Measurements from ENCODE around the gene CNTN2. TPM values are rescaled to one million over a fixed set of nuclear protein-coding genes. Genes with fewer than 3 reads are reported as not detected.

CNTN2 gene
- polyA plus RNA-seq, 1 donor from 2014 or later: 3.2 TPM

DNA sequence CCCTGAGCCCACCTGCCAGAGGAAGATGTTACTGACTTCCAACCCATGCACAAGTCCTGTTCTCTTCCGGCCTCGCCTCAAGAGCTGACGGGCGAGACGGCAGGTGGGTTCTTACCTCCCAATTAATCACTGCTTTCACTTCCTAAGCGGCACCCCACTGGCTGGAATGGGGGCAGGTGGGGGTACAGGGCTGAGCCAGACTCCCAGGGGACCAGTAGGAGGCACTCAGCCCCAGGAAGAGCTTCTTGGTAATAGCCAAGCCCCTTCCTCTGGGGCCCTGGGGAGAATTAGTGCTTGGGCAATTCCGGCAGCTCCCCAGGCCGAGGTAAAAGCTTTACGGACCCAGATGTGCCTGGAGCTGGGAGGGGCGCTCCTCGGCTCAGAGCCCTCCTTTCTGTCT lies 9.7 kb downstream of the CNTN2 start:
- H3K4me2 ChIP-seq (ENCODE audit: low read length): no peak overlapping the region
- no peaks in the 10 kb centered on the region for H3K9me3 ChIP-seq (ENCODE audit: low read length)
- H2AFZ ChIP-seq (ENCODE audit: low read depth, low read length): no peak overlapping the region
- TF ChIP-seq, protein P1, sequence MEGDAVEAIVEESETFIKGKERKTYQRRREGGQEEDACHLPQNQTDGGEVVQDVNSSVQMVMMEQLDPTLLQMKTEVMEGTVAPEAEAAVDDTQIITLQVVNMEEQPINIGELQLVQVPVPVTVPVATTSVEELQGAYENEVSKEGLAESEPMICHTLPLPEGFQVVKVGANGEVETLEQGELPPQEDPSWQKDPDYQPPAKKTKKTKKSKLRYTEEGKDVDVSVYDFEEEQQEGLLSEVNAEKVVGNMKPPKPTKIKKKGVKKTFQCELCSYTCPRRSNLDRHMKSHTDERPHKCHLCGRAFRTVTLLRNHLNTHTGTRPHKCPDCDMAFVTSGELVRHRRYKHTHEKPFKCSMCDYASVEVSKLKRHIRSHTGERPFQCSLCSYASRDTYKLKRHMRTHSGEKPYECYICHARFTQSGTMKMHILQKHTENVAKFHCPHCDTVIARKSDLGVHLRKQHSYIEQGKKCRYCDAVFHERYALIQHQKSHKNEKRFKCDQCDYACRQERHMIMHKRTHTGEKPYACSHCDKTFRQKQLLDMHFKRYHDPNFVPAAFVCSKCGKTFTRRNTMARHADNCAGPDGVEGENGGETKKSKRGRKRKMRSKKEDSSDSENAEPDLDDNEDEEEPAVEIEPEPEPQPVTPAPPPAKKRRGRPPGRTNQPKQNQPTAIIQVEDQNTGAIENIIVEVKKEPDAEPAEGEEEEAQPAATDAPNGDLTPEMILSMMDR (IDR thresholded peaks at IDR 0.05; ENCODE audit: poor library complexity, severe bottlenecking): no peak
- TF ChIP-seq EP300 (conservative IDR thresholded peaks at IDR 0.05; ENCODE audit: poor library complexity, severe bottlenecking) (no peak), POLR2AphosphoS5 (IDR thresholded peaks at IDR 0.05) (no peak), TAF1 (IDR thresholded peaks at IDR 0.05; ENCODE audit: low read depth) (no peak), RAD21 (conservative IDR thresholded peaks at IDR 0.05) (no peak), MXI1 (conservative IDR thresholded peaks at IDR 0.05; ENCODE audit: poor library complexity, severe bottlenecking) (no peak), SMC3 (conservative IDR thresholded peaks at IDR 0.05; ENCODE audit: poor library complexity) (no peak), EZH2 (IDR thresholded peaks at IDR 0.05; ENCODE audit: borderline replicate concordance, insufficient read depth, low read length, poor library complexity, severe bottlenecking) (no peak)
- TF ChIP-seq, protein P2, sequence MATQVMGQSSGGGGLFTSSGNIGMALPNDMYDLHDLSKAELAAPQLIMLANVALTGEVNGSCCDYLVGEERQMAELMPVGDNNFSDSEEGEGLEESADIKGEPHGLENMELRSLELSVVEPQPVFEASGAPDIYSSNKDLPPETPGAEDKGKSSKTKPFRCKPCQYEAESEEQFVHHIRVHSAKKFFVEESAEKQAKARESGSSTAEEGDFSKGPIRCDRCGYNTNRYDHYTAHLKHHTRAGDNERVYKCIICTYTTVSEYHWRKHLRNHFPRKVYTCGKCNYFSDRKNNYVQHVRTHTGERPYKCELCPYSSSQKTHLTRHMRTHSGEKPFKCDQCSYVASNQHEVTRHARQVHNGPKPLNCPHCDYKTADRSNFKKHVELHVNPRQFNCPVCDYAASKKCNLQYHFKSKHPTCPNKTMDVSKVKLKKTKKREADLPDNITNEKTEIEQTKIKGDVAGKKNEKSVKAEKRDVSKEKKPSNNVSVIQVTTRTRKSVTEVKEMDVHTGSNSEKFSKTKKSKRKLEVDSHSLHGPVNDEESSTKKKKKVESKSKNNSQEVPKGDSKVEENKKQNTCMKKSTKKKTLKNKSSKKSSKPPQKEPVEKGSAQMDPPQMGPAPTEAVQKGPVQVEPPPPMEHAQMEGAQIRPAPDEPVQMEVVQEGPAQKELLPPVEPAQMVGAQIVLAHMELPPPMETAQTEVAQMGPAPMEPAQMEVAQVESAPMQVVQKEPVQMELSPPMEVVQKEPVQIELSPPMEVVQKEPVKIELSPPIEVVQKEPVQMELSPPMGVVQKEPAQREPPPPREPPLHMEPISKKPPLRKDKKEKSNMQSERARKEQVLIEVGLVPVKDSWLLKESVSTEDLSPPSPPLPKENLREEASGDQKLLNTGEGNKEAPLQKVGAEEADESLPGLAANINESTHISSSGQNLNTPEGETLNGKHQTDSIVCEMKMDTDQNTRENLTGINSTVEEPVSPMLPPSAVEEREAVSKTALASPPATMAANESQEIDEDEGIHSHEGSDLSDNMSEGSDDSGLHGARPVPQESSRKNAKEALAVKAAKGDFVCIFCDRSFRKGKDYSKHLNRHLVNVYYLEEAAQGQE (IDR thresholded peaks at IDR 0.05; ENCODE audit: borderline replicate concordance): no peak
- H3K36me3 ChIP-seq (ENCODE audit: insufficient read depth, low read length): no peaks in the 10 kb centered on the region
- no peak overlapping the region for H3K9ac ChIP-seq (ENCODE audit: low read length)
- H3K9me2 ChIP-seq (ENCODE audit: insufficient read depth, low read length): no peaks in the 10 kb centered on the region
- H3K27me3 ChIP-seq (ENCODE audit: insufficient read depth, low read depth, low read length): no peaks in the 10 kb centered on the region
- no peak overlapping the region for H3K4me3 ChIP-seq (ENCODE audit: low read length)
- H3F3A ChIP-seq (ENCODE audit: insufficient read depth, low read length, poor library complexity, severe bottlenecking): no peaks in the 10 kb centered on the region
- no peak overlapping the region for H3K27ac ChIP-seq (ENCODE audit: low read length)
- H3K79me2 ChIP-seq (replicated peaks; ENCODE audit: insufficient read depth, low read length): no peaks in the 10 kb centered on the region
- no peaks in the 10 kb centered on the region for H4K20me1 ChIP-seq (ENCODE audit: insufficient read depth)

GRCh38 chr1:205053296-205053695 lies 10.3 kb downstream of the CNTN2 start:
- H3K4me3 ChIP-seq (ENCODE audit: low read length): no peak overlapping the region
- no peaks in the 10 kb centered on the region for H4K20me1 ChIP-seq (ENCODE audit: insufficient read depth)
- H3K27me3 ChIP-seq (ENCODE audit: insufficient read depth, low read depth, low read length): no peaks in the 10 kb centered on the region
- H3K27ac ChIP-seq (ENCODE audit: low read length): no peak overlapping the region
- no peaks in the 10 kb centered on the region for H3K36me3 ChIP-seq (ENCODE audit: insufficient read depth, low read length)
- no peak overlapping the region for H3K4me2 ChIP-seq (ENCODE audit: low read length)
- no peaks in the 10 kb centered on the region for H3K9me3 ChIP-seq (ENCODE audit: low read length)
- no peak overlapping the region for H2AFZ ChIP-seq (ENCODE audit: low read depth, low read length)
- H3K9ac ChIP-seq (ENCODE audit: low read length): no peak overlapping the region
- TF ChIP-seq SMC3 (conservative IDR thresholded peaks at IDR 0.05; ENCODE audit: poor library complexity) (no peak), MXI1 (conservative IDR thresholded peaks at IDR 0.05; ENCODE audit: poor library complexity, severe bottlenecking) (no peak), EP300 (conservative IDR thresholded peaks at IDR 0.05; ENCODE audit: poor library complexity, severe bottlenecking) (no peak), TAF1 (IDR thresholded peaks at IDR 0.05; ENCODE audit: low read depth) (no peak), EZH2 (IDR thresholded peaks at IDR 0.05; ENCODE audit: borderline replicate concordance, insufficient read depth, low read length, poor library complexity, severe bottlenecking) (no peak), RAD21 (conservative IDR thresholded peaks at IDR 0.05) (no peak), POLR2AphosphoS5 (IDR thresholded peaks at IDR 0.05) (no peak)
- TF ChIP-seq, protein P2 (IDR thresholded peaks at IDR 0.05; ENCODE audit: borderline replicate concordance): no peak
- TF ChIP-seq, protein P1 (IDR thresholded peaks at IDR 0.05; ENCODE audit: poor library complexity, severe bottlenecking): no peak
- no peaks in the 10 kb centered on the region for H3K9me2 ChIP-seq (ENCODE audit: insufficient read depth, low read length)
- H3K79me2 ChIP-seq (replicated peaks; ENCODE audit: insufficient read depth, low read length): no peaks in the 10 kb centered on the region
- H3F3A ChIP-seq (ENCODE audit: insufficient read depth, low read length, poor library complexity, severe bottlenecking): no peaks in the 10 kb centered on the region

Measured in neural cell (in vitro differentiated cells).